CD4-positive, alpha-beta T cell treated with Interleukin-15 for 4 hours (primary cell): ENCODE measurements around the gene UBQLN4.
A peak's percentile ranks its signal among the peaks of the same experiment; 100 is the strongest.
"Not testable (repeated sequence)": the region's sequence is repeated elsewhere in the genome, so short reads cannot be mapped to it uniquely, and the experiment has no call there.

Experiments
- DNase-seq: peaks from one replicate; pipeline ENCODE4 v3.0.0-alpha.2; 2020; ENCODE audit warnings: low spot score

UBQLN4 gene

DNA sequence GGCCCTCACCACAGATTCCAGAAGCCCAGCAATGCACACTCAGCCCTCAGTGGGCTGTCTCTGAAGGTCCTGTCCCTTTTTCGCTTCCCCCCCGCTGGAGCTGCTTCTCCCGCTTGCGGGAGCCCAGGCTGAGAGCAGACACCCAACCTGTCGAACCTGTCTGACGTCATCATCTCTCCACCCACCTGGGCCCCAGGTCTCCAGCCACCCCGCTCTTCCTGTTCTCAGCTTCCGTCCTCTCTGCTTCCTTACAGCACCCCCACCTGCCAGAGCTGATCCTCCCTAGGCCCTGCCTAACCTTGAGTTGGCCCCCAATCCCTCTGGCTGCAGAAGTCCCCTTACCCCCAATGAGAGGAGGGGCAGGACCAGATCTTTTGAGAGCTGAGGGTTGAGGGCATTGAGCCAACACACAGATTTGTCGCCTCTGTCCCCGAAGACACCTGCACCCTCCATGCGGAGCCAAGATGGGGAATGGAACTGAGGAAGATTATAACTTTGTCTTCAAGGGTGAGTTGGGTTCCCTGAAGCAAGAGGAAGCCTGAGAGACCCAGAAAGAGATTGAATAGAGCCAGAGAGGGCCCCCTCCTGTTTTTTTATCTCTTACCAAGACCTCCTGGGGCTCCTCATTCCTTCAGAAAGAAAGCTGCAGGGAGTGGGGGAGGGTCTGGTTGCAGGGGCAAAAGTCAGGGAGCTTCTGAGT lies 7.5 kb upstream of the UBQLN4 start, which contains the start of gene RAB25:
TSS of gene RAB25 (plus strand) at position 224 of the 700 bp plus-strand sequence. CDS start at position 465, 241 bp downstream.
- no peak for DNase-seq

DNA sequence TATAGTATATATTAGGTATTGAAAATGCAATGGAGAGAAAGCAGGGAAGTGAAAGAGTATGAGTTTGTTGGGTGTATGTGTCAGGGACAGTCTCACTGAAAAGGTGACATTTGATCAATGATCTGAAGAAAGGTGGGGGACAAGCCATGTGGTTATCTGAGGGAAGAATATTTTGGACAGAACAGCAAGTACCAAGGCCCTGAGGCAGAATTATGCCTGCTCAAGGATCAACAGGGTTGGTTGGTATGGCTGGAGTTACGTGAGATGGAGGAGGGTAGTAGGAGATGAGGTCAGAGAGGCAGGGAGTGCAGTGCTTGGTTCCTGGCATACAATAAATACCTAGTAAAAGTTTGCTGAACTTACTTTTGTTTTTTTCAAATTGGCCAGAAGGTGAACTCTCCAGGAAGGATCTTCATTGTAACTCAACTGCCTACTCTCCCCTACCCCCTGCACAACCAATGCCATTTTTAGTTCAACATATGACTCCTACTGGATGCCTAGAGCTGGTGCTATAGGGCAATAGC lies 2.8 kb upstream of the UBQLN4 start:
- no peak for DNase-seq

DNA sequence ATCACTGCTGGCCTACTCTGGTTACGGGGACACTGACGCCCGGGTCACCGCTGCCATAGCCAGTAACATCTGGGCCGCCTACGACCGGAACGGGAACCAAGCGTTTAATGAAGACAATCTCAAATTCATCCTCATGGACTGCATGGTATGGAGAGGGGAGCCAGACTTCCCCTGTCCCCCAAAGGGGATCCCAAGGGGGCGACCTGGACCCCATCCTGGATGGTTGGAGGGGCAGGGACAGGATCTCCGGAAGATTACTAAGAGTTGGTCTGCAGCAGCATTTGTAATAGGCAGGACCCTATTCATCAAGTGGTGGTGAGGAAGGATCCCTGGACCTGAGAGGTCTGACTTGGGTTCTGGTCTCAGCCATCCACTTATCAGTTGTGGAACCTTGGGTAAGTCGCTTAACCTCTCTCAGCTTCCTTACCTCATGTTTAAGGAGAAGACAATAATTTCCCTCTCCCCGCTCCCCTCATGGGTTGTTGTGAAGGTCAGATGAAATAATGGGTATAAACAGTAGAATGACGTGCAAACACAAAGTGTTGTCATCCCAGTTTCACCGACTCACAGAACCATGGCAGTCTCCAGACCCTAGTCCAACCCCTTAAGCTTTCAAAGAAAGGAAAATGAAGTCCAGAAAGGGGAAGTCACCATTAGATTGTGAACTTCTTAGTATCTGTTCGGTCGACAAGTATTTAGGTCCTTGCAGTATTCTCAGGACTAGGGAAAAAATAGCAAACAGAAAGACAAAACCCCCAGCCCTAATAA lies 1.9 kb upstream of the UBQLN4 start:
- DNase-seq, result no peak

DNA sequence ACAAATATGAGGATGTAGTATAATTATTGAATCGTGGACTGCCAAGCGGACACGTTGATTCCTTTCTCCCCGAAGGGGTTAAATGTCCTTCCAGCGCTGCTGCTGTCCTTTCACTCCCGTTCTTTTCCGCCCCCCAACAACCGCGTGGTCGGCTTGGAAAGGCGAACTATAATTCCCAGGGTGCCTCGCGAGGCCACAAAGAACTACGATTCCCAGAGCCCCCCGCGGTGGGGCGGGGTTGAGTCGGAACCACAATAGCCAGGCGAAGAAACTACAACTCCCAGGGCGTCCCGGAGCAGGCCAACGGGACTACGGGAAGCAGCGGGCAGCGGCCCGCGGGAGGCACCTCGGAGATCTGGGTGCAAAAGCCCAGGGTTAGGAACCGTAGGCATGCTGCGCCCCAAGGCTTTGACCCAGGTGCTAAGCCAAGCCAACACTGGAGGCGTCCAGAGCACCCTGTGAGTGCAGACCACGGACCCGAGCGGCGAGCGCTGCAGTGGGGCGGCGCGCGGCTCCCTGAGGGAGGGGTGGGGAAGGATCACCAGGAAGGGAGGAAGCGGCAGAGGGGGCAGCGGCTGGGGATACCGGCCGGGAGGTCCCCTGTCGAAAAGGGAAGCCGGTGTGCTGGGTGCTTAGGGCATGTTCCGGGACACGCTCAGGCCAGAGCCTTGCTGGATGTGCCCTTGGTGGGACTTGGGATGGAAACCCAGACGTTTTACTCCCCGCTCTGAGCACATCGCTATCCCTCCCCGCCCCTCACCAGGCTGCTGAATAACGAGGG lies 1.1 kb upstream of the UBQLN4 start, which contains the start of gene LAMTOR2:
TSS of gene LAMTOR2 (plus strand) at position 283 of the 781 bp plus-strand sequence. CDS start at position 391, 108 bp downstream.
- peak; percentile 95 for DNase-seq

DNA sequence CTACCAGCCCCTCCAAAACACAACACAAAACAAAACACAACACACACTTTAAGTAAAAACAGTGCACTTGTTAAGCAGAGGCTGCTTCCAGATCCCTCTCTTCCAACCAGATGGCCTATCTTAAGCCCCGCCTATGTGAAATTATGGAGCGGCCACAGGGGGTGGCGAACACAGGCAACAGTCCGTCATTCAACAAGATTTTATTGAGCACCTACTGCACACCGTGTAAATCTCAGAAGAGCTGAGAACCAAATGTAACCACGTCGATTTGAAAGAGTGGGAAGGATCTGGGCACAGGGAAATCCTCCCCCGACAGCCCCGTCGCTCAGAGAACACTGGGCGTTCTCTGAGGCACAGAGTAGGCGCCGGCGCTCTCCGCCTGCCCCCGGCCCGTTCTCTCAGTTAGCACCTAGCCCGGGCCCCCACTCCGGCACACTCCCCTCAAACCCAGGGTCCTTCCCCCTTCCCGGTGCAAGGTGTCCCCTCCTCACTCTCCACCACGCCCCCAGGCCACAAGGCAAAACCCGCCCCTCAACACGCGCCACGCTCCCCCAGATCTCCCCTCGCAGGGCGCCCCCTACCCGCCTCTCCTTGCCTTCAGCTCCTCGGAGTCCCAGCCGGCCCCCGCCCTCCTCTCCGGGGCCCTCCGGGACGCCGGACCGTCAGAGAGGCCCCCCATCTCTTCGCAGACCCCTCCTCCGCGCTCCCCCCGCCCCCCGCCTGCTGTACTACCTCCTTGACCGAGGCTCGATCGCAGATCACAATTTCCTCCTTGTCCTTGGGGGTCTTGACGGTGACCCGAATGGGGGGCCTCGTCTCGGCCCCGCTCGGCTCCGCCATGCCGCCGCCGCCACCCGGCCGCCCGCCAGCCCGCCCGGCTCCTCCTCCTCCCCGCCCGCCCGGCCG lies 483 bp downstream of the UBQLN4 start:
- DNase-seq, result peak; percentile 54

DNA sequence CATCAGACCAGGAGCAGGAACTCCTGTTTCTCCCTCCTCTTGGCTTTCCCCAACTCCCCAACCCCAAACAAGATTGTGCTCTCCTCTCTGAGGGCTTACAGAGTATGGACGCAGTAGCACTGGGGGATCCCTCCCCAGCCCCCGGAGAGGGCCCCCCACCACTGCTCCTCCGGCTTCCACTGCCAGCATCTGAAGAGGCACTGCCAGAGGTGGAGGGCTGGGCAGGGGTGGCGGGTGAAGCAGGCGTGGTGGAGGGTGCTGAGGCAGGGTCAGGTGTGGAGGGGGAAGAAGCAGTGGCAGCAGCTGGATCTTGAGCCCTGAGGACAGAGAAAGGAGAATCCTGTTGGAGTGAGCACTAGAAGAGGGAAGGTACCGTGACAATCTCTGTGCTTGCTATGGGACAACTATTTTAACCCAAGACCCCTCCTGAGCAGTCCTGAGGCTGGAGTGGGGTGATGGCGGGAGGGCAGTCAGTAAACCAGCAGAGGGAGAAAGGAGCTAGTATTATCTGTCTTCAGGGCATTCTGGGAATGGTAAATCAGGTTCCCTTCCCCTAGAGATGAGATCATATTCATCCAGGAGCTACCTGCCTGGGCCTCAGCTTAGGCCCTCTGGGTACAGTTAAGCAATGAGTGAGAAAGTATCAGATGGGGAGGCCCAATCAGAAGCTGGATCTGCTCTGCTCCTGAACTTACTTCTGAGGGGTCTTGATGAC lies 2.4 kb downstream of the UBQLN4 start:
- DNase-seq, result no peak

DNA sequence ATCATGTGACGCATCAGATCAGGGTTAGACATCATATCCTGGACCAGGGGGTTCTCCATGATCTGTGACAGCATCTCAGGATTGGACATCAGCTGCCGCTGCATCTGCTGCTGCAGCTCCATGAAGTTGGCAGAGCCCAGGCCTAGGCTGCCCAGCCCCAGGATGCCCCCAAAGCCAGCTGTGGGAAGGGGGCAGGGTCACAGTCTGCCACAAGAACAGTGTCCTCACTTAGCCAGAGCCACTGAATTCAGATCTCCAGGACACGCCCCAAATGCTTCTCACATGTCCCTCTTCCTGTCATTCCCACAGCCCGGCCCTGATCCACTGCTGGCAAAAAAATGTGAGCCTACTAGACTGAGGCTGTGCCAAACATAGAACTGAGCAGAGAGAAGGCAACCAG lies 3.2 kb downstream of the UBQLN4 start:
- DNase-seq, result no peak

DNA sequence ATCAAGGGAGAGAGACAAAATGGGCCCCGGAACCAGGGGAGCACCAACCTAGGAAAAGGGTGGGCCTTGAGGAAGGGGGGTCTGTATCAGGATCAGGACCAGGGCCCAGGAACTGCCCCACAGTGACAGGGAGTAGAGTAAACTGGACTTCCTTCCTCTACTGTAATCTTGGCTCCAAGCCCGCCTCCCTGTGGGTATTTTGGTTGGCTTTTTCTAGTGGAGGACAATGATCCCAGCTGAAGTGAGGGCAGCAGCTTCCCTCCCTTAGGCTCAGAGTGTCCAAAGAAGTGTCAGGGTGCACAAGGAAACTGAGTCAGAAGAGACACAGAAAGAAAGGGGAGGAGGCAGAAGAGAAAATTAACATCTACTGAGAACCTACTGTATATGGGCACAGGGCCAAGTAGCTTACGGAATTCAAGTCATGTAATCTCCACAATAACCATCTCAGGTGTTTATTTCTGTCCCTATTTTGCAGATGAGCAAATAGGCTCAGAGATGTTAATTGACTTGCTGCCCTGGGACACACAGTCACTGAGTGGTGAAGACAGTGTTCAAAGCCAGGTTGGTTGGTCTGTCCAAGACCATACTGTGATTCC lies 4.8 kb downstream of the UBQLN4 start:
- no peak for DNase-seq

DNA sequence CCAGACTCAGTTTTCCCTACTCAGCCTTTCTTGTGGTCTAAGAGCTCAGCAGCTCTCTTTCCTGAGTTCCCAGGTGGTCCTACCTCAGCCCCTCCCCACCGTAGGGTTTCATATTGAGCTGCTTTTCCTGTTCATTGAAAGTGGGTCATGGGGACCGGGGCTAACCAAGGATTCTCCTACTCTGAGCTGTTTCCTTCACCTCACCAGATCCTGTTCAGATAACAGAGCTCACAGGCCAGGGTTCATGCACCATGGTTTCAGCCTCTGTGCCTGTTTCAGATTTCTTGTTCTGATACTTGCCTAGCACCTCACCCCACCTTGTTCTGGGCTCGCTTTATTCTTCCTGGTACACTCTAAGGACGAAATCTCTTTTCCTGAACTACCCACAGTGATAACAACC lies 8.5 kb downstream of the UBQLN4 start:
- DNase-seq, result no peak

DNA sequence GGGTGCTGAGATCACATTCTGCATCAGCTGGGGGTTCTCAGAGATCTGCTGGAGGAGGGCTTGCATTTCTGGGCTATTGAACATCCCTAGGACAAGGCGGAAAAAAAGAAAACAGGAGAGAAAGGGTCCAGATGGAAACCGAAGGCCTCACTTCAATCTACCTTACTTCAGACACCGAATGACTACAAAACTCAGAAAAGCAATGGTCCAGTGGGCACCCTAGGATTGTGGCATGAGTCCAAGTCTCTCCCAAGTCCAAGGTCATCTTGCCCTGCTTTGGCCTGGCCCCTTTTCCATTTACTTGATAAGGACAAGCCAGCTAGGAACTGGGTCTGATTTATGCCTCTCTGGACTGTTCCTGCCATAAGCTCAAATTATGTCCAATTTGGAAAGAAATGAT lies 10.8 kb downstream of the UBQLN4 start:
- no peak for DNase-seq

DNA sequence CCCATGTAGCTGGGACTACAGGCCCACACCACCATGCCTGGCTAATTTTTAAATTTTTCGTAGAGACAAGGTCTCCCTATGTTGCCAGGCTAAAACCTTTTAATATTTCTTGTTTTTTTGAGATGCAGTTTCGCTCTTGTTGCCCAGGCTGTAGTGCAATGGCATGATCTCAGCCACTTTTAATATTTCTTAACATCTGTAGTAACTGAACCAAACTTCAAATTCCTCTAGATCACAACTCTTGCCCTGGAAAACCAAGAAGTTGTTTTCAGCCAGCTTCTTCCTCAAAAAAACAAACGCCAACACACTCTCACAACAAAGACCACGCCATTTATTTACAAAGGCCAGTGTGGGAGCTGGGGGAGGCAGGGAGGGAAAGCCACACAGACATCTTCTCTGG lies 18.6 kb downstream of the UBQLN4 start:
- DNase-seq, result not testable (repeated sequence)

DNA sequence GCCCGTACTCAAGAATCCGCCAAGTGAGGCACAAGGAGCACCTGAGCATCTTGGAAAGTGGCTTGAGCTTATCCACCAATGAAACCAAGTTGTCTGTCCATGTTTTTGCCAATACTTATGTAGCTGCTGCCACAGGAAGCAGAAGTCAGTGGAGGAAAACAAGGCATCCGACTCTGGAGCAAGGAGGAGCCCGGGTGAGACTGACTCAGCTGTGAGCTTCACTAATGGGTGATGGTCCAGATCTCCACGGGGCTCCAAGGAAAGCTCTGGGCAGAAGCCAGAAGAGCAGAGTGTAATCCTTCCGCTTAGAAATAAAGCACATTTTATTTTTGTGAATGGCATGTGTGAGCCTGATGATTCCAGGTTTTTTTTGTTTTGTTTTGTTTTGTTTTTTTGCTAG lies 20.6 kb downstream of the UBQLN4 start:
- DNase-seq, result no peak

DNA sequence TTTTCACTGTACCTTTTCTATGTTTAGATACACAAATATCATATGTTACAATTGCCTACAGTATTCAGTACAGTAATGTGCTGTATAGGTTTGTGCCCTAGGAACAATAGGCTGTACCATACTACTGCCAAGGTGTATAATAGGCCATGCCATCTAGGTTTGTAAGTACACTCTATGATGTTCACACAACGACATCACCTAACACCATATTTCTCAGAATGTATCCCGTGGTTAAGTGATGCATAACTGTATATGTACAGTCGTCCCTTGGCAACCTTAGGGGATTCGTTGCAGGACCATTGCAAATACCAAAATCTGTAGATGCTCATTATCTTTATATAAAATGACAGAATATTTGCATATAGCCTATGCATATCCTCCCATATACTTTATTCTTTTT lies 27.0 kb downstream of the UBQLN4 start:
- DNase-seq, result no peak

DNA sequence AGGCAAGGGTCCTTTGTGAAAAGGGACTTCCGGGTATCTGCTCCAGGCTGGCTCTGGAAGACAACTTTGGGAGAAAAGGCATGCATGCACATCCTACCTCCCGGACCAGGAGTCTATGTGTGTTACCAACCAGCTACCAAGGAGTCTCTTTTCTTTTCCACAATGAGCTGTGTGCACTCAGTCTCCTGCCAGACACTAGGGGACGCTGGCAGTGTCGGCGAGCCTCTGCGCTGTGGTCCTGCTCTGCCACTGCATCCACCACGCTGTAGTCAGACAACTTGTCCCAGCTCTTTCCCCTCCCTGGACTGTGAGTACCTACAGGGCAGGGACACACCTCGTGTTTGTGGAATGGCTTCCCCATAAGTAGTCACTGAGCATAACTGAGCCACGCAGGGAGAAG lies 27.7 kb downstream of the UBQLN4 start:
- no peak for DNase-seq

DNA sequence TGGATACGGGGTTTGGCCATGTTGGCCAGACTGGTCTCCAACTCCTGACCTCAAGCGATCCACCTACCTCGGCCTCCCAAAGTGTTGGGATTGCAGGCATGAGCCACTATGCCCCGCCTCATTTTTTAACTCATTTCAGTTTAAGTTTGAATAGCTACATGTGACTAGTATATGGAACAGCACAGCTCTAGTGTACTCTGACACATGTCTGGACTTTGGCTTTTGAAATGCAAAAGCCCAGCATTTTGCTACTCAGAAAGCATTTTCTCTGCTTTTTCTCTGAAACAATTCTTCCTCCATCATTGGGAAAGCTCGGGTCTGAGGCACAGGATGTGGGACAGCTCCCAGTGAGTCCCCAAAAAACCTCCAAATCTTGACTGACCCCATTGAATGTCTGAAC lies 28.8 kb downstream of the UBQLN4 start:
- DNase-seq, result no peak

DNA sequence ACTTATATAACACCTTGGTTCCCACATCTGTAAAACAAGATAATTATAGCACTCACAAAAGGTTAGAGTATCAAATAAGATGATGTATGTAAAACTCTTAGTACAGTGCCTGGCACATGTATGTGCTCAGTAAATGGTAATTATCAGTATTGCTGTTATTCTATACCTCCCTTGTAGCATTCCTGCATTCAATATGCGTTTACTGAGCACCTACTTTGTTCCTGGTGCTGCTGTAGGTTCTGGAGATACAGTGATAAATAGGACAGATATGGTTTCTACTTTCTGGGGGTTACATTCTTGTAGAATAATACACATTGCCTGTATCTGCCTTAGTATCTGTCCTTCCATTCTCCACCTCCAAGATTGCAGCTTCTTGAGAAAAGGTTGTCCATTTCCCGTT lies 31.6 kb downstream of the UBQLN4 start:
- no peak for DNase-seq

DNA sequence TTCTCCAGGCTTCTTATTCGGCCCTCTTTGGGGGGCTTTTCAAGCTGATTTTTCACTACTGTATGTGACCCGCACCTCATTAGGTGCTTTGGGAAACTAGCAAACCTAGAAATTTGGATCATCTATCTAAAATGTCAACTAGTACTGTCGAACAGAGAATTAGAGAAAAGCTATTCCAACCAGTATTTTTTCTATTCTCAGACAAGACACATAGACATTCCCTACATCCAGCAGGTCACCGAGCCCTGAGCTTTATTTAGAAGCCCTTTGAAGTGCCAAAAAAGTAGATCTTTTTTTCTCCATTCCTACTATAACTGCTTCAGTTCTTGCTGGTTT lies 32.5 kb downstream of the UBQLN4 start:
- DNase-seq, result no peak

DNA sequence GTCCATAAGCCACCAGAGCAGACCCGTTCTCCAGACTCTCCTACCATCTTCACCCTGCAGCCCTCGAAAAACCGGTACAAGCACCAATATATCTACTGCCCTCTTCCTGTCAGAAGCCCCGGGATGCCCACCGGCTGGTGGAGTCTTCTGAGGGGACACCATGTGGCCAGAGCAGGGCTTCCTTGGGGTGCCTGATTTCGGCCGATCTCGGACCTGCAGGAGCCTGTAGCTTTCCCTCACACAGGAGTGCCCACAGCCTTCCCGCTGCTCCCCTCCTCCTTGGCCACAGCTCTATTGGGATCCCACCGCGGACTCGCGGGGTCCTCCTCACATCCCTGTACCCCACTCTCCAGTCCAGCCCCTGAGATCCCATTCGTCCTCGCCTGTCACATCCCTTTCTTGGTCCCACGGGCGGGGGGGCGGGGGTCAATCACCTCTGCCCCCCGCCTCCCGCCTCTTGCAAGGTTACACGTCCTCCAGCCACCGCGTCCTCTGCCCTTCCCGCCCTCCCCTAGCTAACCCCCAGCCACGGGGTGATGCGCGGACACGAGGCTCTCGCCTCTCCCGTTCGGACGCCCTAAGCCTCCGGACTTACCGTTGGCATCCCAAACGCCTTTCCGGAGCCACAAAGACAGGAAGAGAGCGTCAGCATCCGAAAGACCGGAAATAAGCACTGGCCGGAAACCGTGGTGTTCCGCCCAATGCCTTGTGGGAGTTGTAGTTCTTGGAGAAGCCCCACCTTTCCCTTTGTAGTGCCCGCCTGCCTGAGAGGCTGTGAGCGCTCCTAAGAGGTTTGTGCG lies 33.1 kb downstream of the UBQLN4 start, which contains the start of gene SSR2:
TSS of gene SSR2 (minus strand) at position 659 of the 800 bp plus-strand sequence. CDS start 784 bp downstream, outside the sequence.
- peak; percentile 87 for DNase-seq

DNA sequence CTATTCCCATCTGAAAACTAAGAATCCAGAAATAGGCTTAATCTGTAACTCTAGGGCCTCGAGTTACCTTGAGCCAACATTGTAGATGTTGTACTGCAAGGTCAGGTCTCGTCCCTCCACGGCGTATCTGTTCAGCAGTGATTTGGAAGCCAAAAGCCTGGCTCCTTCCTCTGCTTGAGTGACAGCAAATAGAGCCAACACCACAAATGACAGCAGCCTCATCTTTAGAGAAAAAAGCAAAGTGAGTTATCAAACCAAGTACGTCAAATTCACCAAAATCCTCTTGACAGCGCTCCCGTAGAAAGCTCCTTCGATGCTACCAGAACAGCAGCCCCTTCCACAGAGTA lies 33.7 kb downstream of the UBQLN4 start:
- DNase-seq, result no peak

DNA sequence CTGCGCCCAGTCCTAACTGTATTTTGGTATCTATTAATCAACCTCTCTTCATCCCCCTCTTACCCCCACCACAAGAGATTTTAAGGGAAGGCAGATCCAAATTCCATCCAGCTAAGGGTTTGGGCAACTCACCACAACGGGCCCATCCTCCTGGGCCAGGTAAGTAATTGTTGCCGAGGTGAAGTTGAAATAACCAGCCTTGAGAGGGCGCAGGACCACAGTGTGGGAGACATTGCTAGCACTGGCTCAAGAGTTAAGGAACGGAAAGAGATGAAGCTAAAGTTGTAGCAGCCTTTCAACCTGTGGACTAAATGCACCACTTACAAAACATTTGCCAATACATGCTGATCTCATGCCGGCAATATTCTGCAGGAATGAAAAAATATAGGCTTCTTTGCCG lies 38.8 kb downstream of the UBQLN4 start:
- no peak for DNase-seq
